ENCODE data around the gene FCHSD1.
"Not testable (repeated sequence)": the region's sequence is repeated elsewhere in the genome, so short reads cannot be mapped to it uniquely, and the experiment has no call there.

Gene FCHSD1

GRCh38 chr5:141617682-141618029, 33.6 kb downstream of the FCHSD1 start:
- no peak for DNase-seq (ENCODE audit: low read depth, low spot score)

GRCh38 chr5:141617128-141617527, 34.1 kb downstream of the FCHSD1 start:
- no peak for DNase-seq (ENCODE audit: low read depth, low spot score)

- no peak for DNase-seq (ENCODE audit: low read depth, low spot score)
Observed at GRCh38 chr5:141615991-141616720, 35.1 kb downstream of the FCHSD1 start.

- DNase-seq (ENCODE audit: low read depth, low spot score): no peak
Observed at GRCh38 chr5:141613344-141613743, 37.9 kb downstream of the FCHSD1 start.

GRCh38 chr5:141611289-141611688, 39.9 kb downstream of the FCHSD1 start:
- DNase-seq (ENCODE audit: low read depth, low spot score): no peak

- DNase-seq (ENCODE audit: low read depth, low spot score): not testable (repeated sequence)
Observed at GRCh38 chr5:141609921-141610320, 41.3 kb downstream of the FCHSD1 start.

GRCh38 chr5:141609044-141609443, 42.2 kb downstream of the FCHSD1 start:
- no peak for DNase-seq (ENCODE audit: low read depth, low spot score)

GRCh38 chr5:141608557-141608956, 42.7 kb downstream of the FCHSD1 start:
- no peak for DNase-seq (ENCODE audit: low read depth, low spot score)

GRCh38 chr5:141608046-141608445, 43.2 kb downstream of the FCHSD1 start:
- DNase-seq (ENCODE audit: low read depth, low spot score): no peak

GRCh38 chr5:141605523-141606277, 45.5 kb downstream of the FCHSD1 start:
- DNase-seq (ENCODE audit: low read depth, low spot score): no peak

- DNase-seq (ENCODE audit: low read depth, low spot score): no peak
Observed at GRCh38 chr5:141603923-141604717, 47.1 kb downstream of the FCHSD1 start.

- DNase-seq (ENCODE audit: low read depth, low spot score): no peak
Observed at GRCh38 chr5:141602606-141603005, 48.6 kb downstream of the FCHSD1 start.

GRCh38 chr5:141598391-141599345, 52.5 kb downstream of the FCHSD1 start:
- no peak for DNase-seq (ENCODE audit: low read depth, low spot score)

- DNase-seq (ENCODE audit: low read depth, low spot score): no peak
Observed at GRCh38 chr5:141597814-141598213, 53.4 kb downstream of the FCHSD1 start.

- no peak for DNase-seq (ENCODE audit: low read depth, low spot score)
Observed at GRCh38 chr5:141597394-141597793, 53.8 kb downstream of the FCHSD1 start.

GRCh38 chr5:141596867-141597266, 54.4 kb downstream of the FCHSD1 start:
- no peak for DNase-seq (ENCODE audit: low read depth, low spot score)

GRCh38 chr5:141590127-141590526, 61.1 kb downstream of the FCHSD1 start:
- no peak for DNase-seq (ENCODE audit: low read depth, low spot score)

Measured in iPS DF 19.7 (cell line).